Activated CD4-positive, CD25-positive, alpha-beta regulatory T cell treated with anti-CD3 and anti-CD28 coated beads, Interleukin-2, amount 50 U/mL, for 16 hours (primary cell): ENCODE measurements around the gene RRP15.

ENCODE experiments used
- DNase-seq: peaks from one replicate; pipeline ENCODE4 v3.0.0-alpha.2; 2020; ENCODE audit warnings: low read depth, low spot score

Gene RRP15

DNA sequence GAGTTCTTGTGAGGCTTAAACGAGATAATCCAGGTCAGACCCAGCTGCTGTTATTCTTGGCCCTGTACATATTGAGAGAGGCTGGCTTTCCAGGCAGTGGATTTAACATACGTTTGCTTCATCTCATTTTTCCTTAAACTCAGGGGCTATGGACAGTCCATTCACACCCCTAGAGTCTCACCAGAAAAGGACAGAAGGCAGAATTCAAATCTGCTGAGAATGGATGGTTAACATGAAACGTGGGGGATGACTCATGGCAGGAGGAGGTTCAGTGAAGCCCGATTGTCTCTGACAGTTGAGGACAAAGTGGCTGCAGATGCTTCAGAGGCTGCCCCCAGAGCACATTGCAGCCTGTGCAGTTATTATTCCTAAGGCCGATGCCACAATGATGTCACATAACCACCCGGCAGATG, 99.5 kb downstream of the RRP15 start:
- DNase-seq: no peak
